ENCODE measurements around the gene KNL1. TPM values are rescaled to one million over a fixed set of nuclear protein-coding genes. Genes with fewer than 3 reads are reported as not detected.

KNL1 gene
- total RNA-seq, 1 experiment from 2014 or later, result 11.4 TPM

DNA sequence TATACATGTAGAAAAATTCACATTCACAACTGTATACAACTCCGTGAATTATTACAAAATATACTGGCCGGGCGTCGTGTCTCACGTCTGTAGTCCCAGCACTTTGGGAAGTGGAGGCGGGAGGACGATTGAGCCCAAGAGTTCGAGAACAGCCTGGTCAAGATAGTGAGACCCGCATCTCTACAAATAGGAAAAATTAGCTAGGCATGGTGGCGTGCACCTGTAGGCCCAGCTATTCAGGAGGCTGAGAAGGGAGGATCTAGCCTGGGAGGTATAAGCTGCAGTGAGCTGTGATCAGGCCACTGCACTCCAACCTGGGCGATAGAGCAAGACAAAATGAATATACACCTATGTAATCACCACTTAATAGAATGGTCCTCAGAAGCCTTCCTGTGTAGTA, 102.2 kb downstream of the KNL1 start:
- Mint-ChIP-seq H3K9me3 (ENCODE audit: unreplicated experiment) (no peaks in the 10 kb centered on the region), H3K27ac (ENCODE audit: low read depth, unreplicated experiment) (no peak overlapping the region), H3K36me3 (ENCODE audit: insufficient read depth, unreplicated experiment) (peaks cover 28% of the 10 kb centered on the region), H3K27me3 (ENCODE audit: insufficient read depth, unreplicated experiment) (no peaks in the 10 kb centered on the region), H3K4me1 (ENCODE audit: insufficient read depth, unreplicated experiment) (peaks cover 10% of the 10 kb centered on the region), H3K4me3 (ENCODE audit: unreplicated experiment) (peak overlapping the region; percentile 96)
- TF ChIP-seq, protein P1, sequence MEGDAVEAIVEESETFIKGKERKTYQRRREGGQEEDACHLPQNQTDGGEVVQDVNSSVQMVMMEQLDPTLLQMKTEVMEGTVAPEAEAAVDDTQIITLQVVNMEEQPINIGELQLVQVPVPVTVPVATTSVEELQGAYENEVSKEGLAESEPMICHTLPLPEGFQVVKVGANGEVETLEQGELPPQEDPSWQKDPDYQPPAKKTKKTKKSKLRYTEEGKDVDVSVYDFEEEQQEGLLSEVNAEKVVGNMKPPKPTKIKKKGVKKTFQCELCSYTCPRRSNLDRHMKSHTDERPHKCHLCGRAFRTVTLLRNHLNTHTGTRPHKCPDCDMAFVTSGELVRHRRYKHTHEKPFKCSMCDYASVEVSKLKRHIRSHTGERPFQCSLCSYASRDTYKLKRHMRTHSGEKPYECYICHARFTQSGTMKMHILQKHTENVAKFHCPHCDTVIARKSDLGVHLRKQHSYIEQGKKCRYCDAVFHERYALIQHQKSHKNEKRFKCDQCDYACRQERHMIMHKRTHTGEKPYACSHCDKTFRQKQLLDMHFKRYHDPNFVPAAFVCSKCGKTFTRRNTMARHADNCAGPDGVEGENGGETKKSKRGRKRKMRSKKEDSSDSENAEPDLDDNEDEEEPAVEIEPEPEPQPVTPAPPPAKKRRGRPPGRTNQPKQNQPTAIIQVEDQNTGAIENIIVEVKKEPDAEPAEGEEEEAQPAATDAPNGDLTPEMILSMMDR (IDR thresholded peaks at IDR 0.05; ENCODE audit: unreplicated experiment), result no peak
- ChIA-PET POLR2A (interaction anchor here (0.7 to 3.9 kb wide), 4 partner anchors 11 to 92 kb away, joined by 3 to 26 read pairs (median 8); no protein-coding TSS in a partner anchor), CTCF (interaction anchor here (0.7 to 4.1 kb wide), 2 partner anchors 17 to 196 kb away, joined by 4 to 17 read pairs; no protein-coding TSS in a partner anchor)
- no peak for DNase-seq (ENCODE audit: unreplicated experiment)
- no TSS peak for BruUV-seq (replicated peaks)
- intact Hi-C loops (cut with micrococcal nuclease), result no loop called here

DNA sequence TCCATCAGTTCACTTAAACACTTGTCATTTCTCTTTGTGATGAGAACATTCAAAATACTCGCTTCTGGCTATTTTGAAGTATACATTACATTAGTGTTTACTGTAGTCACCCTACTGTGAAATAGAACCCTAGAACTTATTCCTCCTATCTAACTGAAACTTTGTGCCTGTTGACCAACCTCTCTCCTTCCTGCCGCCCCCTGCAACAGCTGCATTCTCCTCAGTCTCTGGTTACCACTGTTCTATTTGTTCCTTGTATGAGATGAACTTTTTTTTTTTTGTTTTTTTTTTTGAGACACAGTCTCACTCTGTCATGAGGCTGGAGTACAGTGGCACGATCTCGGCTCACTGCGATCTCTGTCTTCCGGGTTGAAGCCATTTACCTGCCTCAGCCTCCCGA, 103.9 kb downstream of the KNL1 start:
- H3K4me1 Mint-ChIP-seq (ENCODE audit: insufficient read depth, unreplicated experiment), result peaks cover 10% of the 10 kb centered on the region
- no peak for DNase-seq (ENCODE audit: unreplicated experiment)
- BruUV-seq (replicated peaks), result no TSS peak
- H3K27ac Mint-ChIP-seq (ENCODE audit: low read depth, unreplicated experiment), result peak overlapping the region; percentile 63
- intact Hi-C loops (cut with micrococcal nuclease), result no loop called here
- no peaks in the 10 kb centered on the region for H3K9me3 Mint-ChIP-seq (ENCODE audit: unreplicated experiment)
- H3K27me3 Mint-ChIP-seq (ENCODE audit: insufficient read depth, unreplicated experiment), result no peaks in the 10 kb centered on the region
- TF ChIP-seq, protein P1 (IDR thresholded peaks at IDR 0.05; ENCODE audit: unreplicated experiment), result no peak
- ChIA-PET POLR2A (no interaction called here), CTCF (interaction anchor here (0.7 kb wide), 1 partner anchor 9 kb away, joined by 3 read pairs; no protein-coding TSS in a partner anchor)
- no peak overlapping the region for H3K4me3 Mint-ChIP-seq (ENCODE audit: unreplicated experiment)
- H3K36me3 Mint-ChIP-seq (ENCODE audit: insufficient read depth, unreplicated experiment), result peaks cover 29% of the 10 kb centered on the region

DNA sequence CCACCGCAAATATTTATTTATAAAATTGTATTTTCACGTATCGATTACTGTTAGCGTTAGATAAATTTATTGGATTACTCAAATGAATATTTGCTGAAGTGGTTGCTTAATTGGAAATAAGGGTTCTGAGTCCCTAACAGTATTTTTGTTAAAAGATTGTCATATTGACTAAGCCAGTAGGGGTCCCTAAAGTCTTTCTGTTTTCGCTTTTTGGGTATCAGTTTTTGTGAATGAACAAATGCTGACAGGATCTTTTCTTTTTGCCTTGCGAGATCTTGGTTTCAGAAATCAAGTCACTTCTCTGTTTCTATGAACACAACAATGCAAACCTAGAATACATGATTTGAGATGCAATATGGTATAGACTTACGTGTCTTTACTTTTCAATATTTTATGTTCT, 108.0 kb downstream of the KNL1 start:
- POLR2A ChIA-PET, result interaction anchor here (0.6 kb wide), 1 partner anchor 1116 kb away, joined by 3 read pairs; no protein-coding TSS in a partner anchor
- CTCF ChIA-PET, result interaction anchor here (0.8 to 1.0 kb wide), 2 partner anchors 13 to 154 kb away, joined by 3 read pairs; no protein-coding TSS in a partner anchor
- peaks cover 25% of the 10 kb centered on the region for H3K36me3 Mint-ChIP-seq (ENCODE audit: insufficient read depth, unreplicated experiment)
- intact Hi-C loops (cut with micrococcal nuclease), result no loop called here
- no peaks in the 10 kb centered on the region for H3K4me1 Mint-ChIP-seq (ENCODE audit: insufficient read depth, unreplicated experiment)
- BruUV-seq (replicated peaks), result no TSS peak
- DNase-seq (ENCODE audit: unreplicated experiment), result no peak
- no peak overlapping the region for H3K27ac Mint-ChIP-seq (ENCODE audit: low read depth, unreplicated experiment)
- H3K4me3 Mint-ChIP-seq (ENCODE audit: unreplicated experiment), result no peak overlapping the region
- no peaks in the 10 kb centered on the region for H3K27me3 Mint-ChIP-seq (ENCODE audit: insufficient read depth, unreplicated experiment)
- no peaks in the 10 kb centered on the region for H3K9me3 Mint-ChIP-seq (ENCODE audit: unreplicated experiment)
- TF ChIP-seq, protein P1 (IDR thresholded peaks at IDR 0.05; ENCODE audit: unreplicated experiment), result no peak

DNA sequence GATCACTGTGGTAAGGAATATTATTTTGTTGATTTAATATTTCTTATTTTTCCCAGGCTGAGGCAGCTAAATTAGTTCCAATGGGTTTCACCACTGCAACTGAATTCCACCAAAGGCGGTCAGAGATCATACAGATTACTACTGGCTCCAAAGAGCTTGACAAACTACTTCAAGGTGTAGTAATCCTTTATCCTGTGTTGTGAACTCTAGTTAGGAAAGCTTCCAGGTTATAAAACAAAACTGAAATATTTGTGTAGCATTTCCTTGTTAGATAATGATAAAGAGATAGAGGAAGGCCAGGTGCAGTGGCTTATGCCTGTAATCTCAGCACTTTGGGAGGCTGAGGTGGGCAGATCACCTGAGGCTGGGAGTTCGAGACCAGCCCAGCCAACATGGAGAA, 112.1 kb downstream of the KNL1 start:
- POLR2A ChIA-PET, result interaction anchor here (0.7 kb wide), 1 partner anchor 809 kb away, joined by 3 read pairs; no protein-coding TSS in a partner anchor
- H3K4me3 Mint-ChIP-seq (ENCODE audit: unreplicated experiment), result no peak overlapping the region
- TF ChIP-seq, protein P1 (IDR thresholded peaks at IDR 0.05; ENCODE audit: unreplicated experiment), result no peak
- peaks cover 45% of the 10 kb centered on the region for H3K36me3 Mint-ChIP-seq (ENCODE audit: insufficient read depth, unreplicated experiment)
- H3K27ac Mint-ChIP-seq (ENCODE audit: low read depth, unreplicated experiment), result no peak overlapping the region
- CTCF ChIA-PET, result interaction anchor here (0.6 kb wide), 2 partner anchors 198 to 1895 kb away, joined by 3 read pairs; no protein-coding TSS in a partner anchor
- no peaks in the 10 kb centered on the region for H3K27me3 Mint-ChIP-seq (ENCODE audit: insufficient read depth, unreplicated experiment)
- DNase-seq (ENCODE audit: unreplicated experiment), result no peak
- H3K4me1 Mint-ChIP-seq (ENCODE audit: insufficient read depth, unreplicated experiment), result no peaks in the 10 kb centered on the region
- H3K9me3 Mint-ChIP-seq (ENCODE audit: unreplicated experiment), result no peaks in the 10 kb centered on the region
- no TSS peak for BruUV-seq (replicated peaks)
- intact Hi-C loops (cut with micrococcal nuclease), result no loop called here

Other genes starting within 250 kb of the KNL1 start
- gene PHGR1, start 243.2 kb upstream of the KNL1 start, total RNA-seq (2022), result not detected in 2 replicates
- gene DISP2, start 236.0 kb upstream of the KNL1 start, total RNA-seq (2022), result 1.8 and 2.1 TPM in 2 replicates
- 35.2 and 47.4 TPM in 2 replicates for gene KNSTRN, start 211.5 kb upstream of the KNL1 start, total RNA-seq (2022)
- gene IVD, start 188.5 kb upstream of the KNL1 start, total RNA-seq (2022), result 53.8 and 61.6 TPM in 2 replicates
- gene BAHD1, start 153.3 kb upstream of the KNL1 start, total RNA-seq (2022), result 14.9 and 15.1 TPM in 2 replicates
- 5.8 and 7.3 TPM in 2 replicates for gene CHST14, start 123.3 kb upstream of the KNL1 start, total RNA-seq (2022)
- 17.9 and 18.1 TPM in 2 replicates for gene CCDC32, start 29.2 kb upstream of the KNL1 start, total RNA-seq (2022)
- 13.4 and 13.9 TPM in 2 replicates for gene RPUSD2, start 24.9 kb upstream of the KNL1 start, total RNA-seq (2022)
- gene RAD51, start 100.9 kb downstream of the KNL1 start, total RNA-seq (2022), result 6.1 and 7.1 TPM in 2 replicates
- gene RMDN3, start 161.0 kb downstream of the KNL1 start, total RNA-seq (2022), result 31.8 and 36.1 TPM in 2 replicates
- gene GCHFR, start 169.8 kb downstream of the KNL1 start, total RNA-seq (2022), result 7.2 and 8.2 TPM in 2 replicates
- 0.26 and 0.52 TPM in 2 replicates for gene C15orf62, start 175.7 kb downstream of the KNL1 start, total RNA-seq (2022)
- 19.2 and 19.9 TPM in 2 replicates for gene ZFYVE19, start 212.8 kb downstream of the KNL1 start, total RNA-seq (2022)
- 55.1 and 58.1 TPM in 2 replicates for gene DNAJC17, start 213.2 kb downstream of the KNL1 start, total RNA-seq (2022)
- not detected in 2 replicates for gene PPP1R14D, start 234.5 kb downstream of the KNL1 start, total RNA-seq (2022)
- 57.9 and 68.6 TPM in 2 replicates for gene SPINT1, start 249.8 kb downstream of the KNL1 start, total RNA-seq (2022)